ENCODE results near the gene NLE1. TPM values are rescaled to one million over a fixed set of nuclear protein-coding genes. Genes with fewer than 3 reads are reported as not detected.
"Not testable (repeated sequence)": the region's sequence is repeated elsewhere in the genome, so short reads cannot be mapped to it uniquely, and the experiment has no call there.

NLE1 gene
- polyA plus RNA-seq, 4 donors, result 13.6 to 17.4 (median 15.6) TPM

- DNase-seq (ENCODE audit: low read depth in 4 of 4, low spot score in 3 of 4), result no peak
Observed at GRCh38 chr17:35163886-35164285, 21.8 kb upstream of the NLE1 start.

GRCh38 chr17:35162755-35163154 lies 20.7 kb upstream of the NLE1 start:
- no peak for DNase-seq (ENCODE audit: low read depth in 4 of 4, low spot score in 3 of 4)

DNA sequence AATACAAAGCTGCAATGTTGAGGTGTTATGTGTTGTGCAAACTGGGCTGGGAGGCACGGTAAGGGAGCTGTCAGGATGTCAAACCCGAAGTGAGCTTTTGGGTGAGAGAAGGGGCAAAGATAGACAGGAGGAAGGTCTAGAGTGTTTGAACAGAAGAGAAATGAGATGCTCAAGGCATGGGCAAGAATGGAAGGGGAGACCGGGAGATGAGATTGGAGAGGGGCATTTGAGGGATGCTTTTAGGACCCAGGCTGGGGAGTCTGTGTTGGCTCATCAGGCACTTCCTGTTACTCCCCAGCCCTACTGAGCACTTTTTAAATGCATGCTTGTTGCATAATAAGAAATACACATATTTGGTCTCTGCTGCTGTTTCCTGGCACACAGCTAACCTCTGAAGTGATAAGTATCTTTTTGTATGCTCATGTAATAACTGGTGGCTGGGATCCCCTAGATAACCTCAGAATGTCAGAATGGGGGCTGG lies 19.2 kb upstream of the NLE1 start:
- no peak for DNase-seq (ENCODE audit: low read depth in 4 of 4, low spot score in 3 of 4)

GRCh38 chr17:35160354-35161201 lies 18.5 kb upstream of the NLE1 start:
- no peak for DNase-seq (ENCODE audit: low read depth in 4 of 4, low spot score in 3 of 4)

DNA sequence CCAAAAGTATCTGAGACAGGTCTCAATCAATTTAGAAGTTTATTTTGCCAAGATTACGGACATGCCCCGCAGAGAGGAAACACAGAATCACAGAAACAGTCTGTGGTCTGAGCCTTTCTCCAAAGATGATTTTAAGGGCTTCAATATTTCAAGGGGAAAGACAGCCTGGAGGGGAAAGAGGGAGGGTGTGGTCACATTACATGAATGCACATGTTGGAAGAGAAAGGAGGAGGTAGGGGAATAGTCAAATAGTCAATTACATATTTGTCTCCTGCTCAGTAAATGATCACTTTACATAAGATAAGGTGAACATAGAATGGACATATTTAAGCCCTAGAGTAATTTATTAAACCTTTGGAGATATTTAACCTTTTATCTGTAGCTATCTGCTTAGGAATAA lies 17.8 kb upstream of the NLE1 start:
- DNase-seq (ENCODE audit: low read depth in 4 of 4, low spot score in 3 of 4), result no peak

GRCh38 chr17:35155246-35155645 lies 13.1 kb upstream of the NLE1 start:
- DNase-seq (ENCODE audit: low read depth in 4 of 4, low spot score in 3 of 4), result no peak

GRCh38 chr17:35154196-35155165 lies 12.4 kb upstream of the NLE1 start:
- no peak for DNase-seq (ENCODE audit: low read depth in 4 of 4, low spot score in 3 of 4)

GRCh38 chr17:35152421-35153140 lies 10.5 kb upstream of the NLE1 start:
- DNase-seq (ENCODE audit: low read depth in 4 of 4, low spot score in 3 of 4), result no peak

DNA sequence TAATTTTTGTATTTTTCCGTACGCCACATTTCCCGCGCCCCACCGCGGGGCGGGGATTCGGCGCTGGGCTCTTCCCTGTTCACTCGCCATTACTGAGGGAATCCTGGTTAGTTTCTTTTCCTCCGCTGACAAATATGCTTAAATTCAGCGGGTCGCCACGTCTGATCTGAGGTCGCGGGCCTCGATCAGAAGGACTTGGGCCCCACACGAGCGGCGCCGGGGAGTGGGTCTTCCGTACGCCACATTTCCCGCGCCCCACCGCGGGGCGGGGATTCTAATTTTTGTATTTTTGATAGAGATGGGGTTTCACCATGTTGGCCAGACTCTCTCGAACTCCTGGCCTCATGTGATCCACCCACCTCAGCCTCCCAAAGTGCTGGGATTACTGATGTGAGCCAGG lies 9.0 kb upstream of the NLE1 start:
- not testable (repeated sequence) for DNase-seq (ENCODE audit: low read depth in 4 of 4, low spot score in 3 of 4)

DNA sequence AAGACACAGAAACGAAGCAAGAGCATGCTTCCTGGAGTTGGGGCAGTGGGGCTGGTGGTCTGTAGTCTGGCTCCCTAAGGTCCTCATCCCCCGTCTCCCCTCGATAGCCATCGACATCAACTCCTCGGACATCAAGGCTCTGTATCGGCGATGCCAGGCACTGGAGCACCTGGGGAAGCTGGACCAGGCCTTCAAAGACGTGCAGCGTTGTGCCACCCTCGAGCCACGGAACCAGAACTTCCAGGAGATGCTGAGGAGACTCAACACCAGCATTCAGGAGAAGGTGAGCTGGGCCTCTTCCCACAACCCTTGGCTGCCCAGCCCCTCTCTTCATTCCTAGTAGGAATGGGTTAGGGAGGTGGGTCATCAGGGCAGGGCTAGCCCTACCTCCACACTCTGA lies 7.8 kb upstream of the NLE1 start:
- DNase-seq (ENCODE audit: low read depth in 4 of 4, low spot score in 3 of 4), result no peak

DNA sequence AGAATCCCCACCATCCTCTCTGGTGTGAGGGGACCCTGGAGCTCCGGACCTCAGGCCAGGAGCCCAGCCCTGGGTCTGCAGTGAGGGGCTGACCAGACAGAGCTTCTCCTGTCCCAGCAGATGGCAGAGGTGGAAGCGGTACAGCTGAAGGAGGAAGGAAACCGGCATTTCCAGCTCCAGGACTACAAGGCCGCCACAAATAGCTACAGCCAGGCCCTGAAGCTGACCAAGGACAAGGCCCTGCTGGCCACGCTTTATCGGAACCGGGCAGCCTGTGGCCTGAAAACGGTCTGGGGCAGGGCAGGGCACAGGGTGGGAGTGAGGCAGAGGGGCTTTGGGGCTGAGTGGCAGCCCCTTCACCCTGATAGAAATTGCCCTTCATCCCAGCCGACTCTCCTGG lies 6.0 kb upstream of the NLE1 start:
- DNase-seq (ENCODE audit: low read depth in 4 of 4, low spot score in 3 of 4), result no peak

DNA sequence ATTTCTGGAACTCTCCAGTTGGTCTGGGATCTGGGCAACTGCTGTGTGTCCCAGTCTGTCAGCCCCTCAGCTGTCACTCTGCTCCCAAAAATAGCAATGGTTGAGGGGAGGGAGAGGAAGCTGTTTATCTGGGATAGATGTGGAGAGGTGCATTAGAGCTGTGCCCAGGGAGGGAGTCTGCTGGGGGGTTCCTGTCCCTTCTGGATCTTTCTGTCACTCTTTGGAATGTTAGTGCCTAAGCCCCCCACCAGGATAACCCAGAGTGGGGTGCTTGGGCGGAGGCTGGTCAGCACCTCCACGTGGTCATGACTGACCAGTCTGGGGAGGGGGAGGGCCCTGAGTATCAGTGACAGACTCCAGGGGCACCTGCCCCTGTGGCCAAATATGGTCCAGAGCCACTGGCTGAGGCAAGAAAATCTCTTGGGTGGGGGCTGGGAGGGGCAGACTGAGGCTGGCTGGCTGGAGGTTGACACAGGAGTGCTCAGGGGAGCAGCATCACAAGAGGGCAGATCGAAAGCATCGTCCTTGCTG lies 5.3 kb upstream of the NLE1 start, which contains the start of gene UNC45B:
Gene UNC45B, plus strand, starts transcription at position 443 of the 531 bp plus-strand sequence. CDS start 447 bp downstream, outside the sequence.
- no peak for DNase-seq (ENCODE audit: low read depth in 4 of 4, low spot score in 3 of 4)

DNA sequence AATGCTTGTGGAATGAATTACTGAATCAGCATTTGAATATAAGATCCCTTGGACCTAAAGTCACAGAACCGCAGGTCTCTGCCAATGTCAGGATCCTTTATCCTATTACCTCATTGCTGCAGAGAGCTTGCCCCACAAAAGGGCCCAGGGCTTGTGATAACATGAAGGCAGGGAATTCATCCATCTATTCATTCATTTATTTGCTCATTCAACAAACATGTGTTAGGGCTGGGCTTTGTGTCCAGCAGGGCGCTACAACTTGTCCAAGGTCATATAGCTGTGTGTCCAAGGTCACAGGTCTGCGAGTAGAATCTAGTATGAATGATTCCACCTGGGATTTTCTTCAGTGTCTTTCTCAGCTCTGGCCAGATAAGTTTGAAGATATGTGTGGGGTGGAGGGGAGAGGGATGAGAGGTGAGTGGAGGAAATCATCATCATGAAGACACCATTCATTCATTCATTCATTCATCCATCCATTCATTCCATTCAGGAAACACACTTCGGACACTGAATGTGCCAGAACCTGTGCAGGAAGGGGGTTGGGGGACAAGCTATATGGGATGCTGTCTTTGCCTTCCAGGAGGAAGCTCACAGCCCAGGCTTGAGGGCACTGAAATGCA lies 4.2 kb upstream of the NLE1 start:
- no peak for DNase-seq (ENCODE audit: low read depth in 4 of 4, low spot score in 3 of 4)

- DNase-seq (ENCODE audit: low read depth in 4 of 4, low spot score in 3 of 4), result no peak
Observed at GRCh38 chr17:35144840-35145239, 2.7 kb upstream of the NLE1 start.

GRCh38 chr17:35142467-35142796 lies 329 bp upstream of the NLE1 start:
- DNase-seq (ENCODE audit: low read depth in 4 of 4, low spot score in 3 of 4), result no peak

DNA sequence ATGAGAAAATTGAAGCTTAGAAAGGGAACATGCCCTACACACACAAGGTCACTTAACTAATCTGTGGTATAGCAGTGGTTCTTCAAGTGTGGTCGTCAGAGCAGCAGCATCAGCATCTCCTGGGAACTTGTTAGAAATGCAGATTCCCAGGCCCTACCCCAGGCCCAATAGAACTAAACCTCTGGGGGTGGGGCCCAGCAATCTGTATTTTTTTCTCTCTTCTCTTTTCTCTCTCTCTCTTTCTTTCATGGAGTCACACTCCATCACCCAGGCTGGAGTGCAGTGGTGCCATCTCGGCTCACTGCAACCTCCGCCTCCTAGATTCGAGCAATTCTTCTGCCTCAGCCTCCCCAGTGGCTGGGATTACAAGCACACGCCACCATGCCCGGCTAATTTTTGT lies 3.9 kb downstream of the NLE1 start:
- no peak for DNase-seq (ENCODE audit: low read depth in 4 of 4, low spot score in 3 of 4)

- no peak for DNase-seq (ENCODE audit: low read depth in 4 of 4, low spot score in 3 of 4)
Observed at GRCh38 chr17:35135322-35135721, 6.8 kb downstream of the NLE1 start.

- no peak for DNase-seq (ENCODE audit: low read depth in 4 of 4, low spot score in 3 of 4)
Observed at GRCh38 chr17:35132816-35133550, 9.1 kb downstream of the NLE1 start.

DNA sequence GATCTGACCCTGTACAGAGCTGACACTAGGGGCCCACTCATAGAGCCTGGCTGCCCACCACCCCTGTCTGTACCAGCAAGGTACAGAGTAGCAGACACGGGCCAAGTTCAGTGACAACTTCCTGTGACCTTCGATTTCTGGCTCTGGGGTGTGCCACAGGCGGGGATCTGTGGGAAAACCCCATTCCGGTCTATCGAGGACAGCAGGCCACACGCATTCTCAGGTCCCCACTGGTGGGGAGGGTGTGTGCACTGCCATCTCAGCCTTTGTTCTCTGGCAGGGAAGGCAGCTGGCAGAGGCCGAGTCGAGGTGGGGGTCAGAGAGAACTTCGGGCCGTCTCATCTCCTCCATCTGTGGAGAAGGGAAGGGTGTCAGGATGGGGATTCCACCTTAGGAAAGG lies 10.0 kb downstream of the NLE1 start:
- no peak for DNase-seq (ENCODE audit: low read depth in 4 of 4, low spot score in 3 of 4)

All from left renal pelvis (tissue), 4 donors.